ENCODE data around the gene BRWD1.

Gene BRWD1

DNA sequence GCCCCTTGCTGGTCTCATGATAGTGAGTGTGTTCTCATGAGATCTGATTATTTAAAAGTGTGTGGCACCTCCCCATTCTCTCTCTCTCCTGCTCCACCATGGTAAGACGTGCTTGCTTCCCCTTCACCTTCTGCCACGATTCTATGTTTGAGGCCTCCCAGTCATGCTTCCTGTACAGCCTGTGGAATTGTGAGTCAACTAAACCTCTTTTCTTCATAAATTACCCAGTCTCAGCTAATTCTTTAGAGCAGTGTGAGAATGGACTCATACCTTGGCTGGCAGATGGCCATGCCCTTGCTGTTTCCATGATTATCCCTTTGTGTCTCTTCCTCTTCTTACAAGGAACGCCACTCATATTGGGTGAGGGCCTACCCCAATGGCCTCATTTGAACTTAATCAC is 170.5 kb downstream of the BRWD1 start (continued):
- TF ChIP-seq, protein P1, sequence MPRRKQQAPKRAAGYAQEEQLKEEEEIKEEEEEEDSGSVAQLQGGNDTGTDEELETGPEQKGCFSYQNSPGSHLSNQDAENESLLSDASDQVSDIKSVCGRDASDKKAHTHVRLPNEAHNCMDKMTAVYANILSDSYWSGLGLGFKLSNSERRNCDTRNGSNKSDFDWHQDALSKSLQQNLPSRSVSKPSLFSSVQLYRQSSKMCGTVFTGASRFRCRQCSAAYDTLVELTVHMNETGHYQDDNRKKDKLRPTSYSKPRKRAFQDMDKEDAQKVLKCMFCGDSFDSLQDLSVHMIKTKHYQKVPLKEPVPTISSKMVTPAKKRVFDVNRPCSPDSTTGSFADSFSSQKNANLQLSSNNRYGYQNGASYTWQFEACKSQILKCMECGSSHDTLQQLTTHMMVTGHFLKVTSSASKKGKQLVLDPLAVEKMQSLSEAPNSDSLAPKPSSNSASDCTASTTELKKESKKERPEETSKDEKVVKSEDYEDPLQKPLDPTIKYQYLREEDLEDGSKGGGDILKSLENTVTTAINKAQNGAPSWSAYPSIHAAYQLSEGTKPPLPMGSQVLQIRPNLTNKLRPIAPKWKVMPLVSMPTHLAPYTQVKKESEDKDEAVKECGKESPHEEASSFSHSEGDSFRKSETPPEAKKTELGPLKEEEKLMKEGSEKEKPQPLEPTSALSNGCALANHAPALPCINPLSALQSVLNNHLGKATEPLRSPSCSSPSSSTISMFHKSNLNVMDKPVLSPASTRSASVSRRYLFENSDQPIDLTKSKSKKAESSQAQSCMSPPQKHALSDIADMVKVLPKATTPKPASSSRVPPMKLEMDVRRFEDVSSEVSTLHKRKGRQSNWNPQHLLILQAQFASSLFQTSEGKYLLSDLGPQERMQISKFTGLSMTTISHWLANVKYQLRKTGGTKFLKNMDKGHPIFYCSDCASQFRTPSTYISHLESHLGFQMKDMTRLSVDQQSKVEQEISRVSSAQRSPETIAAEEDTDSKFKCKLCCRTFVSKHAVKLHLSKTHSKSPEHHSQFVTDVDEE (CRISPR knock-in tag; IDR thresholded peaks at IDR 0.05): no peak
- TF ChIP-seq ISL1 (CRISPR knock-in tag; IDR thresholded peaks at IDR 0.05) (no peak), OSR1 (CRISPR knock-in tag; IDR thresholded peaks at IDR 0.05) (no peak), SNAI2 (CRISPR knock-in tag; IDR thresholded peaks at IDR 0.05) (no peak)

DNA sequence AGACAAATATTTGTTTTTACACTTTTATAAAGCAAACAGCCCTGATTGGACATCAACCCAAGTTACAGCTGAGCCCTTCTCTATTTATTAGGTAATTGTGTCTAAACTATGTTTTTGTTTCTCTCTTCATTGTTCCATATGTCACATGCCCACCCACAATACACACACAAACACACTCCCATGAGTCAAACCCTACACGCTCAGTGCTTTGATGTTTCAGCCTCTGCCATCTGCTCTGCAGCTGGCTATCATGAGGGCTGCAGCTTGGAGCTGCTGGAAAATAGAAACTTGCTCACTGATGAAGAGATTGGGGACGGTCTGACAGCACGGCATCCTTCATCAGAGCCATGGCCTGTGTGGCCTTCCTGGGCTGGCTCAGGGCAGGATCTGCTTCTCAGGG is 171.9 kb downstream of the BRWD1 start:
- no peak; the same call in 2 of the 3 replicates for ATAC-seq
- TF ChIP-seq OSR1 (CRISPR knock-in tag; IDR thresholded peaks at IDR 0.05) (no peak), SNAI2 (CRISPR knock-in tag; IDR thresholded peaks at IDR 0.05) (no peak), TOX (CRISPR knock-in tag; IDR thresholded peaks at IDR 0.05; ENCODE audit: borderline replicate concordance) (no peak), TCF4 (CRISPR knock-in tag; IDR thresholded peaks at IDR 0.05; ENCODE audit: borderline replicate concordance) (peak; percentile 86), ZNF8 (CRISPR knock-in tag; IDR thresholded peaks at IDR 0.05) (no peak), PPARA (CRISPR knock-in tag; IDR thresholded peaks at IDR 0.05; ENCODE audit: borderline replicate concordance) (no peak)
- TF ChIP-seq, protein P2, sequence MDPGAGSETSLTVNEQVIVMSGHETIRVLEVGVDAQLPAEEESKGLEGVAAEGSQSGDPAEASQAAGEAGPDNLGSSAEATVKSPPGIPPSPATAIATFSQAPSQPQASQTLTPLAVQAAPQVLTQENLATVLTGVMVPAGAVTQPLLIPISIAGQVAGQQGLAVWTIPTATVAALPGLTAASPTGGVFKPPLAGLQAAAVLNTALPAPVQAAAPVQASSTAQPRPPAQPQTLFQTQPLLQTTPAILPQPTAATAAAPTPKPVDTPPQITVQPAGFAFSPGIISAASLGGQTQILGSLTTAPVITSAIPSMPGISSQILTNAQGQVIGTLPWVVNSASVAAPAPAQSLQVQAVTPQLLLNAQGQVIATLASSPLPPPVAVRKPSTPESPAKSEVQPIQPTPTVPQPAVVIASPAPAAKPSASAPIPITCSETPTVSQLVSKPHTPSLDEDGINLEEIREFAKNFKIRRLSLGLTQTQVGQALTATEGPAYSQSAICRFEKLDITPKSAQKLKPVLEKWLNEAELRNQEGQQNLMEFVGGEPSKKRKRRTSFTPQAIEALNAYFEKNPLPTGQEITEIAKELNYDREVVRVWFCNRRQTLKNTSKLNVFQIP (CRISPR knock-in tag; IDR thresholded peaks at IDR 0.05; ENCODE audit: borderline replicate concordance, low read depth): no peak
- TF ChIP-seq, protein P3, sequence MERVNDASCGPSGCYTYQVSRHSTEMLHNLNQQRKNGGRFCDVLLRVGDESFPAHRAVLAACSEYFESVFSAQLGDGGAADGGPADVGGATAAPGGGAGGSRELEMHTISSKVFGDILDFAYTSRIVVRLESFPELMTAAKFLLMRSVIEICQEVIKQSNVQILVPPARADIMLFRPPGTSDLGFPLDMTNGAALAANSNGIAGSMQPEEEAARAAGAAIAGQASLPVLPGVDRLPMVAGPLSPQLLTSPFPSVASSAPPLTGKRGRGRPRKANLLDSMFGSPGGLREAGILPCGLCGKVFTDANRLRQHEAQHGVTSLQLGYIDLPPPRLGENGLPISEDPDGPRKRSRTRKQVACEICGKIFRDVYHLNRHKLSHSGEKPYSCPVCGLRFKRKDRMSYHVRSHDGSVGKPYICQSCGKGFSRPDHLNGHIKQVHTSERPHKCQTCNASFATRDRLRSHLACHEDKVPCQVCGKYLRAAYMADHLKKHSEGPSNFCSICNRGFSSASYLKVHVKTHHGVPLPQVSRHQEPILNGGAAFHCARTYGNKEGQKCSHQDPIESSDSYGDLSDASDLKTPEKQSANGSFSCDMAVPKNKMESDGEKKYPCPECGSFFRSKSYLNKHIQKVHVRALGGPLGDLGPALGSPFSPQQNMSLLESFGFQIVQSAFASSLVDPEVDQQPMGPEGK (CRISPR knock-in tag; IDR thresholded peaks at IDR 0.05; ENCODE audit: borderline replicate concordance): no peak
- TF ChIP-seq, protein P4, sequence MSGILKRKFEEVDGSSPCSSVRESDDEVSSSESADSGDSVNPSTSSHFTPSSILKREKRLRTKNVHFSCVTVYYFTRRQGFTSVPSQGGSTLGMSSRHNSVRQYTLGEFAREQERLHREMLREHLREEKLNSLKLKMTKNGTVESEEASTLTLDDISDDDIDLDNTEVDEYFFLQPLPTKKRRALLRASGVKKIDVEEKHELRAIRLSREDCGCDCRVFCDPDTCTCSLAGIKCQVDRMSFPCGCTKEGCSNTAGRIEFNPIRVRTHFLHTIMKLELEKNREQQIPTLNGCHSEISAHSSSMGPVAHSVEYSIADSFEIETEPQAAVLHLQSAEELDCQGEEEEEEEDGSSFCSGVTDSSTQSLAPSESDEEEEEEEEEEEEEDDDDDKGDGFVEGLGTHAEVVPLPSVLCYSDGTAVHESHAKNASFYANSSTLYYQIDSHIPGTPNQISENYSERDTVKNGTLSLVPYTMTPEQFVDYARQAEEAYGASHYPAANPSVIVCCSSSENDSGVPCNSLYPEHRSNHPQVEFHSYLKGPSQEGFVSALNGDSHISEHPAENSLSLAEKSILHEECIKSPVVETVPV (CRISPR knock-in tag; IDR thresholded peaks at IDR 0.05): no peak

DNA sequence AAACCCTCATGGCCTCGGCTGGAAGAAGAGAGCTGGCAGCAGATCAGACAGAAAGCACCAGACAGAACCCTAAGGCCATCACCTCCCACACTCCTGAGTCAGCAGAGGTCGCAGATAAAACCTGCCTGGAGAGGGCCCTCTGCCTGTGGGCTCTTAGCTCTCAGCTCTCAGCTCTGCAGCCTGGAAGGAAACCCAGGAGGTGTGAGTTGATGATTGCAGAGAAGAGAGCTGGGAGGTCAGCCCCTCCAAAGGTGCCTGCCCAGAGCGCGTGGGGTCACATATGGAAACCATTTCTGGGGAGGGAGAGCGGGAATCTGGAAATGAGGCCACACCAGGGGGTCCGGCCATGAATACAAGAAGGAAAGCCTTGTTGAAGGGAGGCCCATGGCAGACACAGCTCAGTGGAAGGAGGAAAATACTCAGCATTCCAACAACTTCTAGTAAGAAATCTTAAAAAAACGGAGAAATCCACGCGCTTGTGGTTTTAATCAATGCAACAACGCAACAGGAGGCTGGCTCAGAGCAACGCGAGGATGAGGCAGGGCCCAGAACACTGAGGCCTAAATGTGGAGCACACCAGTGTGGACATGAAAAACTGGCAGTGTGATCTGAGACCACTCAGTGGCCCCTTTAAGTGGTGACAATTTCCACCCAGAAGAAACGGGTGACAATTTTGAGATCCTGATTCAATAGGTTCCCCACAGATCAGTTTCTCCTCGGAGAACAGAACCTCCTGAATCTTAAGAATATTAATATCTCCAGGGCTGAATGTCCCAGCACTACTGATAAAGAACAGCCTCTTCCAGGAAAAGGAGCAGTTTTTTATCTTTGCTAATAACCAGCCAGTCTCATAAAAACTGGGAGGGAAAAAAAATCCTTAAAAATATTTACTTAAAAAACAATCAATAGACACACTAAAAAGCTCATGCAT is 175.9 kb downstream of the BRWD1 start:
- peak; percentile 49 for ATAC-seq
- TF ChIP-seq ZNF565 (CRISPR knock-in tag; conservative IDR thresholded peaks at IDR 0.05; ENCODE audit: low read depth) (no peak), PPARA (CRISPR knock-in tag; IDR thresholded peaks at IDR 0.05; ENCODE audit: borderline replicate concordance) (no peak), SNAI2 (CRISPR knock-in tag; IDR thresholded peaks at IDR 0.05) (no peak), ZNF8 (CRISPR knock-in tag; IDR thresholded peaks at IDR 0.05) (no peak), BACH2 (CRISPR knock-in tag; IDR thresholded peaks at IDR 0.05; ENCODE audit: borderline replicate concordance) (no peak)
- TF ChIP-seq, protein P1 (CRISPR knock-in tag; IDR thresholded peaks at IDR 0.05): no peak
- TF ChIP-seq, protein P4 (CRISPR knock-in tag; IDR thresholded peaks at IDR 0.05): no peak

Data from SK-N-SH treated with all-trans-retinoic acid at 6 μM for 48 hours (cell line).